ENCODE data around the gene LMNTD1. TPM values are rescaled to one million over a fixed set of nuclear protein-coding genes. Genes with fewer than 3 reads are reported as not detected.

The LMNTD1 gene
- total and polyA plus RNA-seq, 10 of the 15 experiments (the other 5 are each of a cell fraction or from before 2014, with no cell fraction given) = not detected

DNA sequence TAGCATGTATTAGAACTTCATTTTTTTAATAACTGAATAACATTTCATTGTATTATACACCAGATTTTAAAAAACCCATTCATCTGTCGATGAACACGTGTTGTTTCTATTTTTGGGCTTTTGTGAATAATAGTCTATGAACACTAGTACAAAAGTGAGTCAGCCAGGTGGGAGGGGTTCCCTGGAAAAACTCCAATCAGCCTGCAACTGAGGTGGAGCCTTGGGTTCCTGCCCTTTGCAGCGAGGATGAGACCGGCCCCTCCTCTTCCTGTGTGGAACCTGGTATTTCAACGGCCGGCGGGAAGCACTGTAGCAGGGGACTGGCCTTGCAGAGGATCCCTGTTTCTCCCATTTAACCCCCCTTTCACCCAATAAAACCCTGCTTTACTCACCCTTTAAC, 56.1 kb downstream of the LMNTD1 start:
- ChIA-PET SMC1A (ENCODE audit: uncharacterized antibody, unreplicated experiment) (interaction anchor here (0.6 kb wide), 1 partner anchor 16 kb away, joined by 3 read pairs; no protein-coding TSS in a partner anchor), RAD21 (ENCODE audit: unreplicated experiment) (no interaction called here), POLR2A (no interaction called here), CTCF (interaction anchor here (0.9 kb wide), 1 partner anchor 58 kb away, joined by 3 read pairs; no protein-coding TSS in a partner anchor)
- WGBS (ENCODE audit: insufficient coverage, insufficient replicate concordance, low lambda C conversion rate, missing lambda C conversion rate) = 64% methylated on average over 7 of the region's 7 CpGs
- Histone ChIP-seq H3K9ac (ENCODE audit: control insufficient read depth, insufficient read depth, low read length) (no peak overlapping the region), H3K4me1 (ENCODE audit: control insufficient read depth, insufficient read depth, low read length) (no peaks in the 10 kb centered on the region), H3K4me2 (ENCODE audit: control insufficient read depth, insufficient read depth) (no peak overlapping the region), H4K20me1 (ENCODE audit: control insufficient read depth, insufficient read depth) (no peaks in the 10 kb centered on the region), H3K9me3 (replicated peaks; ENCODE audit: control insufficient read depth, insufficient read depth, low read length) (no peaks in the 10 kb centered on the region), H3K79me2 (ENCODE audit: control insufficient read depth, insufficient read depth, low read length) (no peaks in the 10 kb centered on the region), H3K27me3 (replicated peaks in 1 of 2; ENCODE audit: control insufficient read depth in 2 of 2, insufficient read depth in 2 of 2, low read length in 1 of 2) (no peaks in the 10 kb centered on the region; a peak in 1 of 4 replicates), H3K4me3 (no peak overlapping the region), H3K27ac (ENCODE audit: control insufficient read depth, insufficient read depth) (no peak overlapping the region), H2AFZ (ENCODE audit: control insufficient read depth, low read depth, low read length) (no peak overlapping the region), H3K36me3 (ENCODE audit: control insufficient read depth in 2 of 2, insufficient read depth in 2 of 2, low read length in 1 of 2) (no peaks in the 10 kb centered on the region)
- no TSS peak for BruUV-seq (replicated peaks)
- FAIRE-seq (no peak), DNase-seq (ENCODE audit: low read depth, low spot score) (no peak), ATAC-seq (no peak)
- in situ Hi-C loops (cut with MboI) = no loop called here
- TF ChIP-seq, protein P1, sequence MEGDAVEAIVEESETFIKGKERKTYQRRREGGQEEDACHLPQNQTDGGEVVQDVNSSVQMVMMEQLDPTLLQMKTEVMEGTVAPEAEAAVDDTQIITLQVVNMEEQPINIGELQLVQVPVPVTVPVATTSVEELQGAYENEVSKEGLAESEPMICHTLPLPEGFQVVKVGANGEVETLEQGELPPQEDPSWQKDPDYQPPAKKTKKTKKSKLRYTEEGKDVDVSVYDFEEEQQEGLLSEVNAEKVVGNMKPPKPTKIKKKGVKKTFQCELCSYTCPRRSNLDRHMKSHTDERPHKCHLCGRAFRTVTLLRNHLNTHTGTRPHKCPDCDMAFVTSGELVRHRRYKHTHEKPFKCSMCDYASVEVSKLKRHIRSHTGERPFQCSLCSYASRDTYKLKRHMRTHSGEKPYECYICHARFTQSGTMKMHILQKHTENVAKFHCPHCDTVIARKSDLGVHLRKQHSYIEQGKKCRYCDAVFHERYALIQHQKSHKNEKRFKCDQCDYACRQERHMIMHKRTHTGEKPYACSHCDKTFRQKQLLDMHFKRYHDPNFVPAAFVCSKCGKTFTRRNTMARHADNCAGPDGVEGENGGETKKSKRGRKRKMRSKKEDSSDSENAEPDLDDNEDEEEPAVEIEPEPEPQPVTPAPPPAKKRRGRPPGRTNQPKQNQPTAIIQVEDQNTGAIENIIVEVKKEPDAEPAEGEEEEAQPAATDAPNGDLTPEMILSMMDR (IDR thresholded peaks at IDR 0.05 in 2 of 3, conservative IDR thresholded peaks at IDR 0.05 in 1 of 3; ENCODE audit: control insufficient read depth in 2 of 3, extremely low read depth in 1 of 3, insufficient read depth in 1 of 3, low read depth in 3 of 3, low read length in 3 of 3) = no peak
- no peak for TF ChIP-seq CHD2 (IDR thresholded peaks at IDR 0.05; ENCODE audit: borderline replicate concordance, low read depth, low read length)
- TF ChIP-seq POLR2AphosphoS5 (IDR thresholded peaks at IDR 0.05; ENCODE audit: low read length) = no peak
- no peak for TF ChIP-seq CBX3 (IDR thresholded peaks at IDR 0.05; ENCODE audit: borderline replicate concordance, low read depth)
- TF ChIP-seq NBN (IDR thresholded peaks at IDR 0.05) = no peak
- TF ChIP-seq, protein P2, sequence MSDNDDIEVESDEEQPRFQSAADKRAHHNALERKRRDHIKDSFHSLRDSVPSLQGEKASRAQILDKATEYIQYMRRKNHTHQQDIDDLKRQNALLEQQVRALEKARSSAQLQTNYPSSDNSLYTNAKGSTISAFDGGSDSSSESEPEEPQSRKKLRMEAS (IDR thresholded peaks at IDR 0.05; ENCODE audit: low read depth, low read length) = no peak
- no peak for TF ChIP-seq RELA (IDR thresholded peaks at IDR 0.05; ENCODE audit: borderline replicate concordance, partially characterized antibody)
- no peak for TF ChIP-seq RAD21 (IDR thresholded peaks at IDR 0.05; ENCODE audit: insufficient read depth, low read depth, low read length)
- TF ChIP-seq ZNF207 (IDR thresholded peaks at IDR 0.05; ENCODE audit: borderline replicate concordance) = no peak
- TF ChIP-seq, protein P3, sequence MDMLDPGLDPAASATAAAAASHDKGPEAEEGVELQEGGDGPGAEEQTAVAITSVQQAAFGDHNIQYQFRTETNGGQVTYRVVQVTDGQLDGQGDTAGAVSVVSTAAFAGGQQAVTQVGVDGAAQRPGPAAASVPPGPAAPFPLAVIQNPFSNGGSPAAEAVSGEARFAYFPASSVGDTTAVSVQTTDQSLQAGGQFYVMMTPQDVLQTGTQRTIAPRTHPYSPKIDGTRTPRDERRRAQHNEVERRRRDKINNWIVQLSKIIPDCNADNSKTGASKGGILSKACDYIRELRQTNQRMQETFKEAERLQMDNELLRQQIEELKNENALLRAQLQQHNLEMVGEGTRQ (IDR thresholded peaks at IDR 0.05; ENCODE audit: borderline replicate concordance, low read depth, low read length) = no peak
- TF ChIP-seq CHD4 (IDR thresholded peaks at IDR 0.05) = no peak
- intact Hi-C loops (cut with micrococcal nuclease; ENCODE audit: unreplicated experiment) = no loop called here

Data from GM12878 (cell line).